ENCODE data around the gene PAX8.

PAX8 gene

DNA sequence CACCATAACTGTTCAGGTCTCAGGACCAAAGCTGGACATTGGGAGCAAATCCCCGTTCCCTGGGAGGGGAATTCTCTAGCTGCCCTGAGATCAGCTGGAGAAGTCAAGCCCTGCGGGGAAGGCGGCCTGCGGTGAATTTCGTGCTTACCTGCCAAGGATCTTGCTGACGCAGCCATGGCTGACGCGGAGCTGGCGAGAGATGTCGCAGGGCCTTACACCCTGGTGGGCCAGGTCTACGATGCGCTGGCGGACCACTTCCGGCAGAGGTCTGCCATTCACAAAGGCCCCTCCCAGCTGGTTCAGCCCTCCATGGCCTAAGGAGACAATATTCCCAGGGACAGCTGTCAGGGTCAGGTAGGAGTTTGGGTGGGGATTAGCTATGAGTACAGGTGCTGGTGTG, 32.1 kb downstream of the PAX8 start:
- Histone ChIP-seq H3K27ac (no peak overlapping the region), H3K36me3 (replicated peaks) (no peaks in the 10 kb centered on the region), H3K4me3 (ENCODE audit: low read depth, low read length) (no peak overlapping the region), H3K27me3 (replicated peaks) (no peaks in the 10 kb centered on the region)
- no peak for DNase-seq
- TF ChIP-seq, protein P1, sequence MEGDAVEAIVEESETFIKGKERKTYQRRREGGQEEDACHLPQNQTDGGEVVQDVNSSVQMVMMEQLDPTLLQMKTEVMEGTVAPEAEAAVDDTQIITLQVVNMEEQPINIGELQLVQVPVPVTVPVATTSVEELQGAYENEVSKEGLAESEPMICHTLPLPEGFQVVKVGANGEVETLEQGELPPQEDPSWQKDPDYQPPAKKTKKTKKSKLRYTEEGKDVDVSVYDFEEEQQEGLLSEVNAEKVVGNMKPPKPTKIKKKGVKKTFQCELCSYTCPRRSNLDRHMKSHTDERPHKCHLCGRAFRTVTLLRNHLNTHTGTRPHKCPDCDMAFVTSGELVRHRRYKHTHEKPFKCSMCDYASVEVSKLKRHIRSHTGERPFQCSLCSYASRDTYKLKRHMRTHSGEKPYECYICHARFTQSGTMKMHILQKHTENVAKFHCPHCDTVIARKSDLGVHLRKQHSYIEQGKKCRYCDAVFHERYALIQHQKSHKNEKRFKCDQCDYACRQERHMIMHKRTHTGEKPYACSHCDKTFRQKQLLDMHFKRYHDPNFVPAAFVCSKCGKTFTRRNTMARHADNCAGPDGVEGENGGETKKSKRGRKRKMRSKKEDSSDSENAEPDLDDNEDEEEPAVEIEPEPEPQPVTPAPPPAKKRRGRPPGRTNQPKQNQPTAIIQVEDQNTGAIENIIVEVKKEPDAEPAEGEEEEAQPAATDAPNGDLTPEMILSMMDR (IDR thresholded peaks at IDR 0.05; ENCODE audit: low read depth, low read length, missing control alignments) = no peak
- in situ Hi-C loops (cut with HindIII; ENCODE audit: low pct_ligation_motif_present, low sequenced_read_pairs) = no loop called here

DNA sequence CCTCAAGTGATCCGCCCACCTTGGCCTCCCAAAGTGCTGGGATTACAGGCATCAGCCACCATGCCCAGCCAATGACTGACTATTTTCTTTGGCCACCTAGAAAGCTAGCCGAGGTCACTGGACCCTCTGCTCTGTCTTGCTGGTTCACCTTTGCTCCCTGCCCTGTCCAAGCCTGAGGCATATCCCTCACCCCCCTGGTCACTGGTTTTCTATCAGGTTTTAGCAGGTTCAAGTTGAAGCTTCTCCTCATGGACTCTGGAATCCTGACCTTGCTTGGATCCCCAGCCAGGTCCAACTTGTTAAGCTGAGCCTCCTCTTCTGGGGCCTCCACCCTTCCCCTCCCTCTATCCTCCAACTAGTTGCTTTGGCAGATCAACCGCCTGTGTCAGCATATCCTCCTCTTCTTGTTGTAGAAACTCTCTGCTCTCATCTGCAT, 33.4 kb downstream of the PAX8 start:
- DNase-seq = no peak
- no peak overlapping the region for H3K4me3 ChIP-seq (ENCODE audit: low read depth, low read length)
- H3K27me3 ChIP-seq (replicated peaks) = no peaks in the 10 kb centered on the region
- in situ Hi-C loops (cut with HindIII; ENCODE audit: low pct_ligation_motif_present, low sequenced_read_pairs) = no loop called here
- no peaks in the 10 kb centered on the region for H3K36me3 ChIP-seq (replicated peaks)
- TF ChIP-seq, protein P1 (IDR thresholded peaks at IDR 0.05; ENCODE audit: low read depth, low read length, missing control alignments) = no peak
- H3K27ac ChIP-seq = no peak overlapping the region

DNA sequence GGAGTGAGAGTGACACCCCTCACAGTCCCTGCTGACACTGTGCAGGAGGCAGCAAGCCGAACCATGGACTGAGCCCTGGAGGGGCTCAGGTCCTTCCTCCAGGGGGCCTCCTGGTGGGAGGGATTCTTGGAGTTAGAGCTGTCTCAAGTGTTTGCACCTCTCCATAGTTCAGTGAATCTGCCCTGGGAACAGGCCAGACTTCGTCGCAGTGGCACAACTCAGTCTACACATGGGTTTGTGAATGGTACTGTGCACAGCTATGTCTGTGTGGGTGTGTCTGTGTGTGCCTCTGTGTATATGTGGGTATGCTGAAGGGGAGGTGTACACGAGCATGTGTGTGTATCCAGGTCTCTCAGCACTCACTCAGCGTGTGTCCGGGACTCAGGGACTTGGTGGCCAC, 36.4 kb downstream of the PAX8 start:
- TF ChIP-seq, protein P1 (IDR thresholded peaks at IDR 0.05; ENCODE audit: low read depth, low read length, missing control alignments) = no peak

DNA sequence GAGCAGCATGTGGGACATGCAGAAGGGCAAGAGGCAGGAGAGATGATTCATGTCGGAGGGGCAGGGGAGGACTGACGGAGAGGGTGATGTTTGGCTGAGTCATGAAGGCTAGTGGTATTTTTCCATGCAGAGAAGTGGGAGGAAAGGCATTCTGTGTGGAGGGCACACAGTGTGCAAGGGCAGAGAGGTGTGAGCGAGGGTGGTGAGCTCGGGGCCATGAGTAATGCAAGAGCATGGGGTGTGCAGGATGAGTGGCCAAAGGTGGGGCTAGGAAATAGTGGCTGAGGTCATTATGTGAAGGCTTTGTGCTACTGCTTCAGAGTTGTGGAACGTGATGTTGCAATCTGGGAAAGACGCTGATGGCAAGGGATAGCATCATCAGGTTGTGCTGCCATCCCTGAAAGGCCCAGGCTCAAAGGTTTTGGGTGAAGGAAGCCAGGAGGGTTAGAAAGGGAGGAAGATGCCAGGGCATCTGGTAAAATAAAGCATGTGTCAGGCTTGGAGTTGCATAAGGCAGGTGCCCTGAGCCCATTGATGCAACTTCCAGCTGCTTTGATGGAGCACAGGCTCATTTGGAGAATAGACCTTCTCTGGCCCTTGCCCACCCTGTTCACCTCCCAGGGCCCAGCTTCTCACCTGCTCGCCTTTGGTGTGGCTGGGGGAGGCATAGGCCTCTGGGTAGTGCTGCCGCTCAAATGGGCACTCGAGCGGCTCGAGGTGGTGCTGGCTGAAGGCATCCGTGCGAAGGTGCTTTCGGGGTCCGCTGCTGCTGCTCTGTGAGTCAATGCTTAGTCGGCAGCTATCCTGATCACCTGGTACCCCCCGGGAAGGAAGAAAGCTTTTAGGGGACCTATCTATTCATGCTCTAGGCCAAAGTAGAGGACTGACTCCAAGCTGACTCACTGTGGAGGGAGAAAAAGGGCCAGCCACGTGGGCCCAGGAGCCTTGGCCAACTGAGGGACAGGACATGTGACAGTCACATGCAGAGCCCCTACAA, 37.5 kb downstream of the PAX8 start:
- H3K4me3 ChIP-seq (ENCODE audit: low read depth, low read length) = no peak overlapping the region
- peak; percentile 94 for DNase-seq
- TF ChIP-seq, protein P1 (IDR thresholded peaks at IDR 0.05; ENCODE audit: low read depth, low read length, missing control alignments) = no peak
- H3K27me3 ChIP-seq (replicated peaks) = no peaks in the 10 kb centered on the region
- no peaks in the 10 kb centered on the region for H3K36me3 ChIP-seq (replicated peaks)
- H3K27ac ChIP-seq = peak overlapping the region; percentile 81
- in situ Hi-C loops (cut with HindIII; ENCODE audit: low pct_ligation_motif_present, low sequenced_read_pairs) = no loop called here

More for the DNA sequence above, 36.4 kb downstream of the PAX8 start:
- H3K4me3 ChIP-seq (ENCODE audit: low read depth, low read length) = no peak overlapping the region
- in situ Hi-C loops (cut with HindIII; ENCODE audit: low pct_ligation_motif_present, low sequenced_read_pairs) = no loop called here
- no peaks in the 10 kb centered on the region for H3K36me3 ChIP-seq (replicated peaks)
- H3K27ac ChIP-seq = no peak overlapping the region
- DNase-seq = no peak
- no peaks in the 10 kb centered on the region for H3K27me3 ChIP-seq (replicated peaks)

DNA sequence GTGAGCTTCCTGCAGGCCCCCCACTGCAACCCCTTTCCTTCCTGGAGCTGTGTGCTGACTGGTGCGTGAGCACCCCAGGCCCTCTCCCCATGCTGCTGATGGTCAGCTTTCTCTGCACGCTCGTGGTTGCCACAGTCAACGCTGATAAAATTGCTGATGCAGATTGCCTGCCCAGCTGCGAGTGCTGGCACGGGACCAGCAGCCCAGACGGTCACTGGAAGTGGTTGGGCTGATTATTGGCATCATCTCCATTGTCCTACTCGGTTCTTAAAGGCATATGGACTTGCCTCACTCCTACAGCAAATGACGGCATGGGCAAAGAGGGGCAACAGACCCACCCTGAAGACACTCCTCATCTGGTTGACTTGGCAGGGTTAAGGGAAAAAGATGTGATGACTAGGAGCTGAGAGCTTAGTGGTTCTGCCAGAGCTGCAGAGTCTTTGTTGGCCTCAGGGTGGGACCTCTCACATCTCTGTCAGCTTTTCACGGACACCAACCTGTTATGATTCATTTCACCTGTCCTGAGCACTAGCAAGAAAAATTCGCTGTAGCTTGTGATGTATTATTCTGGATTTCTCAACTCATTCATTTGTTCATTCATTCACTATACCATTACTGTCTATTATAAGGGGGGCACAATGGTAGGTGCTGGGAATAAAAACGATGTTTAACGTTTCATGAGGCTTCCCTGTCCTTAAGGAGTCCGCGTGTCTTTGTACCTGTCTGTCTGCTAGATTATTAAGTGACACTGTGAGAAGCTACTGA, 38.4 kb downstream of the PAX8 start:
- peak; percentile 85 for DNase-seq
- H3K27me3 ChIP-seq (replicated peaks) = no peaks in the 10 kb centered on the region
- peak overlapping the region; percentile 81 for H3K27ac ChIP-seq
- in situ Hi-C loops (cut with HindIII; ENCODE audit: low pct_ligation_motif_present, low sequenced_read_pairs) = no loop called here
- no peak overlapping the region for H3K4me3 ChIP-seq (ENCODE audit: low read depth, low read length)
- no peaks in the 10 kb centered on the region for H3K36me3 ChIP-seq (replicated peaks)
- TF ChIP-seq, protein P1 (IDR thresholded peaks at IDR 0.05; ENCODE audit: low read depth, low read length, missing control alignments) = peak; percentile 6
